ENCODE results near the gene CFAP251.

DNA sequence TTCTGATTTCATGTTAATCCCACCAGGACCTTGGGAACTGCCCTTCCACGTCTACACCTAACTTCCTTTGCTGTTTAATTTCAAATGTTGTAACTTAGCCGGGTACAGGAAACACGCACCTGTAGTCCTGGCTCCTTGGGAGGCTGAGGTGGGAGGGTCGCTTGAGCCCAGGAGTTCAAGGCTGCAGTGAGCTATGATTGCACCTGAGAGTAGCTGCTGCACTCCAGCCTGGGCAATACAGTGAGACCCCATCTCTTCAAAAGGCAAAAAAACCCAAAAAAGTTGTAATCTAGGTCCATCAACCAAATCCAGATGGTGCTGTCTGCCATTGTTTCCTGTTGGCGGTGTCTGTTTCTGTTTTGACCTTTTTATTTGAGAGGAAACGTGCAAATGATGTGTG lies 117.8 kb downstream of the CFAP251 start:
- TF ChIP-seq, protein P1, sequence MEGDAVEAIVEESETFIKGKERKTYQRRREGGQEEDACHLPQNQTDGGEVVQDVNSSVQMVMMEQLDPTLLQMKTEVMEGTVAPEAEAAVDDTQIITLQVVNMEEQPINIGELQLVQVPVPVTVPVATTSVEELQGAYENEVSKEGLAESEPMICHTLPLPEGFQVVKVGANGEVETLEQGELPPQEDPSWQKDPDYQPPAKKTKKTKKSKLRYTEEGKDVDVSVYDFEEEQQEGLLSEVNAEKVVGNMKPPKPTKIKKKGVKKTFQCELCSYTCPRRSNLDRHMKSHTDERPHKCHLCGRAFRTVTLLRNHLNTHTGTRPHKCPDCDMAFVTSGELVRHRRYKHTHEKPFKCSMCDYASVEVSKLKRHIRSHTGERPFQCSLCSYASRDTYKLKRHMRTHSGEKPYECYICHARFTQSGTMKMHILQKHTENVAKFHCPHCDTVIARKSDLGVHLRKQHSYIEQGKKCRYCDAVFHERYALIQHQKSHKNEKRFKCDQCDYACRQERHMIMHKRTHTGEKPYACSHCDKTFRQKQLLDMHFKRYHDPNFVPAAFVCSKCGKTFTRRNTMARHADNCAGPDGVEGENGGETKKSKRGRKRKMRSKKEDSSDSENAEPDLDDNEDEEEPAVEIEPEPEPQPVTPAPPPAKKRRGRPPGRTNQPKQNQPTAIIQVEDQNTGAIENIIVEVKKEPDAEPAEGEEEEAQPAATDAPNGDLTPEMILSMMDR (optimal IDR thresholded peaks at IDR 0.05 in 1 of 3, IDR thresholded peaks at IDR 0.05 in 1 of 3, conservative IDR thresholded peaks at IDR 0.05 in 1 of 3; ENCODE audit: extremely low read depth in 1 of 3, insufficient read depth in 2 of 3, low read length in 3 of 3) = no peak
- no peak for TF ChIP-seq EZH2 (IDR thresholded peaks at IDR 0.05; ENCODE audit: low read length)
